Naive thymus-derived CD8-positive, alpha-beta T cell (primary cell): ENCODE measurements around the gene KRTAP10-4. TPM values are rescaled to one million over a fixed set of nuclear protein-coding genes. Genes with fewer than 3 reads are reported as not detected.
A peak's percentile ranks its signal among the peaks of the same experiment; 100 is the strongest.

Experiments used
- ATAC-seq, 2 donors: fragments of 150-1000 bp; cut with Tn5 transposase in 1 of 2; sonication (Bioruptor Pico), chemical (Tn5 transposase) in 1 of 2; 1 replicate in 1 of 2; 2 replicates in 1 of 2; pipeline ENCODE4 v1.10.0; 2021; ENCODE audit warnings: mild to moderate bottlenecking in 2 of 2, moderate library complexity in 2 of 2
- POLR2A ChIA-PET: fragments of 350-600 bp; sonication (Branson Sonifier 250); formaldehyde crosslinking; loops from one replicate; lab custom pipeline; 2021; ENCODE audit warnings: antibody characterized with exemption; lab: Charles Lee
- DNase-seq, 10 donors: peaks; one replicate each; pipeline versions ENCODE4 v3.0.0 to v3.0.0-alpha.2; 2020 to 2022
- H3K27ac Mint-ChIP-seq, 10 donors: one replicate each; pipeline ENCODE4 v1.8.0; 2020 to 2022; ENCODE audit warnings: mild to moderate bottlenecking in 10 of 10, mixed read lengths in 10 of 10, moderate library complexity in 4 of 10, inconsistent platforms in 1 of 10
- H3K27me3 Mint-ChIP-seq, 5 donors: one replicate each; pipeline ENCODE4 v1.8.0; 2021 to 2022; ENCODE audit warnings: mixed read lengths in 5 of 5
- H3K36me3 Mint-ChIP-seq, 3 donors: one replicate each; pipeline ENCODE4 v1.8.0; 2020 to 2022; ENCODE audit warnings: mixed read lengths in 3 of 3, mild to moderate bottlenecking in 2 of 3, inconsistent platforms in 1 of 3
- H3K4me1 Mint-ChIP-seq, 4 donors: one replicate each; pipeline ENCODE4 v1.8.0; 2021 to 2022; ENCODE audit warnings: mixed read lengths in 4 of 4
- H3K4me3 Mint-ChIP-seq, 10 donors: one replicate each; pipeline ENCODE4 v1.8.0; 2020 to 2022; ENCODE audit warnings: mild to moderate bottlenecking in 10 of 10, mixed read lengths in 10 of 10, moderate library complexity in 6 of 10, inconsistent platforms in 1 of 10
- H3K9me3 Mint-ChIP-seq, 9 donors: one replicate each; pipeline ENCODE4 v1.8.0; 2020 to 2022; ENCODE audit warnings: mixed read lengths in 9 of 9, mild to moderate bottlenecking in 3 of 9, inconsistent platforms in 1 of 9, moderate library complexity in 1 of 9
- polyA plus RNA-seq, 3 donors: library from polyadenylated mRNA; unstranded; fragments of 300-500 nt; fragmentation: Illumina TruSeq; gene quantifications; one replicate each; pipeline ENCODE4 v1.2.3, GENCODE V29; 2021
- total RNA-seq, 8 experiments: library from RNA in 2 of 8; stranded (reverse) in 2 of 8; gene quantifications; one replicate each; pipeline ENCODE4 v1.2.3 and lab custom pipeline; 2021 to 2026

KRTAP10-4 gene
- total and polyA plus RNA-seq, 5 experiments from 2014 or later: not detected

- Mint-ChIP-seq H3K4me1 (peaks cover 13 to 38% (median 22%) of the 10 kb centered on the region in 4 donors), H3K27ac (peak within 1 kb of the TSS in 5 of 10 donors; percentile 13 to 41 (median 21)), H3K4me3 (peak within 1 kb of the TSS in 2 of 10 donors; percentile 20 to 26), H3K36me3 (peaks cover 0 to 14% (median 14%) of the 10 kb centered on the region in 3 donors), H3K27me3 (no peaks in the 10 kb centered on the region), H3K9me3 (peaks cover 7 to 36% (median 22%) of the 10 kb centered on the region in 9 donors)
- POLR2A ChIA-PET: no interaction called here
- ATAC-seq (no peak), DNase-seq (no peak)
These were observed 38.5 kb downstream of the KRTAP10-4 start, which contains the start of gene KRTAP10-8 for GRCh38 chr21:44612029-44612486. Gene KRTAP10-8, plus strand, starts transcription at chr21:44612079. Its CDS starts 22 bp downstream, at chr21:44612101.

DNA sequence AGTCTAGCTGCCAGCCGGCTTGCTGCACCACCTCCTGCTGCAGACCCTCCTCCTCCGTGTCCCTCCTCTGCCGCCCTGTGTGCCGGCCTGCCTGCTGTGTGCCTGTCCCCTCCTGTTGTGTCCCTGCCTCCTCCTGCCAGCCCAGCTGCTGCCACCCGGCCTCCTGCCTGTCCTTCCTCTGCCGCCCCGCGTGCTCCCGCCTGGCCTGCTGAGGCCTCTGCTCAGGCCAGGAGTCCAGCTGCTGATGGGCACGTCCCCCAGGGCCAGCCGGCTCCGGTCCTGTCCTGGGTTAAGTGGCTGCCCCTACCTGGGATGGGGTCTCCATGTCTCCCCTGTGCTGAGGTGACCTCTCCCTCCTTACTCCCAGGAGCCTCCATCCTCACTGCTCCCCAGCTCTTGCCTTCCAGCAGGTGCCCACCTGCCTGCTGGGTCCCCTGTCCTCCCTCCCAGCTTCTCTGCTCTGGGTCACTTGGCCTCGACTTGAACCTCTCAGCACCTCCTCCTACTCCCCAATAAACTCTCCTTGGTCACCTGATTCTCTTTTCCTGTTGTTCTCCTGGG, 39.2 kb downstream of the KRTAP10-4 start:
- DNase-seq: no peak
- peaks cover 15 to 45% (median 29%) of the 10 kb centered on the region in 4 donors for H3K4me1 Mint-ChIP-seq
- H3K36me3 Mint-ChIP-seq: peaks cover 0 to 14% (median 14%) of the 10 kb centered on the region in 3 donors
- H3K27me3 Mint-ChIP-seq: no peaks in the 10 kb centered on the region
- peaks cover 7 to 36% (median 22%) of the 10 kb centered on the region in 9 donors for H3K9me3 Mint-ChIP-seq
- no peak for ATAC-seq
- POLR2A ChIA-PET: no interaction called here
- peak overlapping the region in 4 of 10 donors; percentile 13 to 44 (median 31) for H3K27ac Mint-ChIP-seq
- peak overlapping the region in 2 of 10 donors; percentile 20 to 26 for H3K4me3 Mint-ChIP-seq

- no peak overlapping the region for H3K27ac Mint-ChIP-seq
- H3K9me3 Mint-ChIP-seq: peaks cover 7 to 39% (median 22%) of the 10 kb centered on the region in 9 donors
- H3K36me3 Mint-ChIP-seq: peaks cover 0 to 14% (median 14%) of the 10 kb centered on the region in 3 donors
- no peak overlapping the region for H3K4me3 Mint-ChIP-seq
- DNase-seq (no peak), ATAC-seq (no peak)
- peaks cover 20 to 53% (median 37%) of the 10 kb centered on the region in 4 donors for H3K4me1 Mint-ChIP-seq
- POLR2A ChIA-PET: no interaction called here
- no peaks in the 10 kb centered on the region for H3K27me3 Mint-ChIP-seq
These were observed 40.0 kb downstream of the KRTAP10-4 start for GRCh38 chr21:44613386-44614155.

DNA sequence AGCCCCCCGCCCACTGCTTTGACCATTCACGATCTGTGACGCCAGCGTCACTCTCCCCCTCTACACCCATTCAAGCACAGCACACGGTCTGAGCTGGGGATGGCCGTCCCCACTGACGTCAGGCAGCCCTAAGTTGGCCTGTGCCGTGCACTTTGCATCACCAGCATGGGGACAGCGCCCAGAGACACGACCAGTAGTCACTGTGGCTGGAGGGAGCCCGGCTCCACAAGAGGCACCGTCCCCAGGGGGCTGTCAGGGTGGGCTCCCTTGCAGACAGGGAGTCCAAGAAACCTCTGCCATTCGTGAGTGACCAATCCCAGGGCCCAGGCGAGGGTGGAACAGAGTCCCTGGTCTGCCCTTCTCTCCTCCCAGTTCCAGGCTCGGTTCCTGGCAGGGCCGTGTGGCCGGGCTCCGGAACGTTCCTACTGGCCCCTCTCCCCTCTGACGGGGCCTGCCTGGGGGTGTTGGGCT, 40.7 kb downstream of the KRTAP10-4 start:
- peaks cover 0 to 14% (median 13%) of the 10 kb centered on the region in 3 donors for H3K36me3 Mint-ChIP-seq
- peak overlapping the region in 2 of 10 donors; percentile 63 to 64 for H3K27ac Mint-ChIP-seq
- peak overlapping the region in 1 of 10 donors; percentile 51 for H3K4me3 Mint-ChIP-seq
- no peaks in the 10 kb centered on the region for H3K27me3 Mint-ChIP-seq
- ATAC-seq (no peak), DNase-seq (no peak)
- peaks cover 26 to 59% (median 43%) of the 10 kb centered on the region in 4 donors for H3K4me1 Mint-ChIP-seq
- POLR2A ChIA-PET: no interaction called here
- H3K9me3 Mint-ChIP-seq: peaks cover 4 to 42% (median 20%) of the 10 kb centered on the region in 9 donors

DNA sequence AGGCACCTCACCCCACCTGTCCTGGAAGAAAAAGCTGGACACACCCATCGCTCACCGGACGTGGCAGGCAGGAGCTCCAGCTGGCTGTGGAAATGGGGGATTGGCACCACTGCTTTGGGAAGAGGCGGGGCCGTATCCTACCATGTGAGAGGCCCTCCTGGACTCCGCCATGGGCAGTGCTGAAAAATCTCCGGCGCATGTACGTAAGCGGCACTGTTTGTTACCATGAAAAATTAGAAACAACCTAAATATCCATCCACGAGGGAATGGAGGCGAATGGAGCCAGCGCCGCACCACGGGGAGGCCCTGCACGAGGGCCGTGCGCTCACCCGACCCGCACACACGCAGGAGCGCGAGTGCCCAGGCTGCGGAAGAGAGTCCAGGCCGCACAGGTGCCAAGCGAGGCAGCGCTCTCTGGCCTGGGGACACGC, 41.4 kb downstream of the KRTAP10-4 start:
- no peak for ATAC-seq
- H3K27ac Mint-ChIP-seq: peak overlapping the region in 1 of 10 donors; percentile 83
- no peak for DNase-seq
- no peaks in the 10 kb centered on the region for H3K27me3 Mint-ChIP-seq
- peaks cover 5 to 42% (median 20%) of the 10 kb centered on the region in 9 donors for H3K9me3 Mint-ChIP-seq
- no peak overlapping the region for H3K4me3 Mint-ChIP-seq
- peaks cover 33 to 67% (median 51%) of the 10 kb centered on the region in 4 donors for H3K4me1 Mint-ChIP-seq
- POLR2A ChIA-PET: interaction anchor here (0.7 to 2.7 kb wide), 3 partner anchors 38 to 45 kb away, joined by 5 to 11 read pairs (median 6); partner anchors contain the start of gene KRTAP12-3
- peaks cover 0 to 14% (median 13%) of the 10 kb centered on the region in 3 donors for H3K36me3 Mint-ChIP-seq

GRCh38 chr21:44615466-44615865, 41.9 kb downstream of the KRTAP10-4 start:
- DNase-seq: no peak
- Mint-ChIP-seq H3K4me1 (peaks cover 35 to 69% (median 53%) of the 10 kb centered on the region in 4 donors), H3K9me3 (peaks cover 7 to 40% (median 23%) of the 10 kb centered on the region in 9 donors), H3K36me3 (peaks cover 0 to 17% (median 15%) of the 10 kb centered on the region in 3 donors), H3K4me3 (peak overlapping the region in 5 of 10 donors; percentile 24 to 79 (median 67)), H3K27me3 (no peaks in the 10 kb centered on the region), H3K27ac (peak overlapping the region in 8 of 10 donors; percentile 32 to 94 (median 84))
- ATAC-seq: no peak
- POLR2A ChIA-PET: interaction anchor here (0.7 to 2.7 kb wide), 3 partner anchors 38 to 44 kb away, joined by 5 to 11 read pairs (median 6); partner anchors contain the start of gene KRTAP12-3

GRCh38 chr21:44615911-44616590, 42.5 kb downstream of the KRTAP10-4 start:
- Mint-ChIP-seq H3K27ac (peak overlapping the region; percentile 64 to 94 (median 87)), H3K4me3 (peak overlapping the region; percentile 24 to 79 (median 58)), H3K27me3 (no peaks in the 10 kb centered on the region), H3K4me1 (peaks cover 36 to 69% (median 58%) of the 10 kb centered on the region in 4 donors), H3K9me3 (peaks cover 13 to 40% (median 24%) of the 10 kb centered on the region in 9 donors), H3K36me3 (peaks cover 0 to 22% (median 17%) of the 10 kb centered on the region in 3 donors)
- ATAC-seq (no peak), DNase-seq (peak in 2 of 10 donors; percentile 13 to 19)
- POLR2A ChIA-PET: interaction anchor here (1.0 to 2.7 kb wide), 2 partner anchors 37 to 42 kb away, joined by 6 to 11 read pairs; partner anchors contain the start of gene KRTAP12-3

- Mint-ChIP-seq H3K9me3 (peaks cover 13 to 36% (median 23%) of the 10 kb centered on the region in 9 donors), H3K27me3 (no peaks in the 10 kb centered on the region), H3K4me3 (peak overlapping the region in 7 of 10 donors; percentile 28 to 79 (median 64)), H3K4me1 (peaks cover 36 to 69% (median 58%) of the 10 kb centered on the region in 4 donors), H3K36me3 (peaks cover 0 to 22% (median 17%) of the 10 kb centered on the region in 3 donors), H3K27ac (peak overlapping the region in 9 of 10 donors; percentile 59 to 94 (median 85))
- no peak for DNase-seq
- ATAC-seq: no peak
- POLR2A ChIA-PET: interaction anchor here (2.7 kb wide), 1 partner anchor 42 kb away, joined by 11 read pairs; the partner anchor contains the start of gene KRTAP12-3
These were observed 43.0 kb downstream of the KRTAP10-4 start for GRCh38 chr21:44616591-44616926.

- Mint-ChIP-seq H3K27me3 (no peaks in the 10 kb centered on the region), H3K36me3 (peaks cover 0 to 26% (median 17%) of the 10 kb centered on the region in 3 donors), H3K27ac (peak overlapping the region; percentile 40 to 98 (median 93)), H3K9me3 (peaks cover 14 to 38% (median 23%) of the 10 kb centered on the region in 9 donors), H3K4me1 (peaks cover 36 to 69% (median 59%) of the 10 kb centered on the region in 4 donors), H3K4me3 (peak overlapping the region in 3 of 10 donors; percentile 22 to 79 (median 30))
- POLR2A ChIA-PET: interaction anchor here (2.7 kb wide), 1 partner anchor 41 kb away, joined by 11 read pairs; the partner anchor contains the start of gene KRTAP12-3
- ATAC-seq: no peak
- DNase-seq: no peak
These were observed 43.6 kb downstream of the KRTAP10-4 start for GRCh38 chr21:44617071-44617501.

- peak; percentile 52 to 53 for ATAC-seq
- Mint-ChIP-seq H3K4me3 (peak overlapping the region; percentile 56 to 87 (median 72)), H3K27ac (peak overlapping the region; percentile 93 to 98 (median 94)), H3K4me1 (peaks cover 34 to 59% (median 55%) of the 10 kb centered on the region in 4 donors), H3K9me3 (peaks cover 23 to 47% (median 37%) of the 10 kb centered on the region in 9 donors), H3K27me3 (no peaks in the 10 kb centered on the region), H3K36me3 (peaks cover 0 to 40% (median 29%) of the 10 kb centered on the region in 3 donors)
- POLR2A ChIA-PET: interaction anchor here (0.6 to 2.4 kb wide), 12 partner anchors 10 to 108 kb away, joined by 3 to 19 read pairs (median 4); partner anchors contain the start of gene KRTAP12-3
- no peak for DNase-seq
These were observed 45.0 kb downstream of the KRTAP10-4 start for GRCh38 chr21:44618504-44618903.

DNA sequence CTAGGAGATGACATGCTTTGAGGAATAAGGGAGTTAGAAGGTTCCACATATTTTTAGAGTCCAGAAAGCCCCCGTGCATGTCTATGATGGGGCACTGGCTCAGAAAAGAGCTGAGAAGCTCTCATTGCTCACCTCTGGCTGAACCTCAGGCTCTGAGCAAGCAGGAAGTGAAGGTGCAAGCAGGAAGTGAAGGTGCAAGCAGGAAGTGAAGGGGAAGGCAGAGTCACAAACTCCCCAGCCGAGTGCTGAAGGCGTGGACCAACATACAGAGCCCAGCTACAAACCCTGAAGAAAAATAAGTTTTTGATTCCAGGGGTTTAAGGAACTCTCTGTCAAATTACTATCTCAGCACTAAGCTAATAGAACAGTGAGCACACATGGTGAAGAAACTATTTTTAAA, 45.4 kb downstream of the KRTAP10-4 start:
- Mint-ChIP-seq H3K9me3 (peaks cover 24 to 51% (median 41%) of the 10 kb centered on the region in 9 donors), H3K4me1 (peaks cover 34 to 59% (median 55%) of the 10 kb centered on the region in 4 donors)

More for the DNA sequence above, 45.4 kb downstream of the KRTAP10-4 start:
- peak; percentile 98 to 99 for ATAC-seq
- peak overlapping the region; percentile 56 to 87 (median 72) for H3K4me3 Mint-ChIP-seq
- POLR2A ChIA-PET: interaction anchor here (0.6 to 2.4 kb wide), 12 partner anchors 10 to 109 kb away, joined by 3 to 19 read pairs (median 4); partner anchors contain the start of gene KRTAP12-3
- no peaks in the 10 kb centered on the region for H3K27me3 Mint-ChIP-seq
- peak in 9 of 10 donors; percentile 52 to 81 (median 65) for DNase-seq
- H3K27ac Mint-ChIP-seq: peak overlapping the region; percentile 93 to 98 (median 94)
- peaks cover 0 to 44% (median 33%) of the 10 kb centered on the region in 3 donors for H3K36me3 Mint-ChIP-seq
